ENCODE results near the gene GEN1.

Gene GEN1

DNA sequence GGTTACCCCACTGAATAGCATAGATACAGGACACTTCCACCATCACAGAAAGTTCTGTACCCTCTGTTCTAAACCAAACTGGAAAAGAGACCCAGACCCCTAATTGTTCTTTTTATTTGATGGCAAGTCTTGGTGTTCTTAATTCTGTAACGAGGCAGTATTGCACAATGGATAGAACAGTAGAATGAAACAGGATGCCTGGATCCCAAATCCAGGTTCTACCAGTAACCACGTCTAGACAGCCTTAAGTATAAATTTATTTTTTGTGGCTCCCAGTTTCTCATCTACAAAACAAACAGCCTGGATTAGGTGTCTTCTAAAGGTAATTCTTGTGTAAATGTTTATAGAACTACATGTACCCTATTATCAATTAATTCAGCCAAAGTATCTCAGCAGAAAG lies 24.1 kb upstream of the GEN1 start:
- H2AFZ ChIP-seq (ENCODE audit: low read length, unreplicated experiment) = no peak overlapping the region
- no peak overlapping the region for H3K27ac ChIP-seq (ENCODE audit: low read depth, low read length)
- no peaks in the 10 kb centered on the region for H3K79me2 ChIP-seq (ENCODE audit: control insufficient read depth, insufficient read depth, low read length, unreplicated experiment)
- no peaks in the 10 kb centered on the region for H3K27me3 ChIP-seq (ENCODE audit: insufficient read depth, low read length)
- no peaks in the 10 kb centered on the region for H3K4me1 ChIP-seq (ENCODE audit: control insufficient read depth, insufficient read depth, low read length, unreplicated experiment)
- H3K4me3 ChIP-seq (ENCODE audit: low read depth, low read length) = no peak overlapping the region
- H3K36me3 ChIP-seq (ENCODE audit: insufficient read depth, low read length) = peaks cover 11% of the 10 kb centered on the region

DNA sequence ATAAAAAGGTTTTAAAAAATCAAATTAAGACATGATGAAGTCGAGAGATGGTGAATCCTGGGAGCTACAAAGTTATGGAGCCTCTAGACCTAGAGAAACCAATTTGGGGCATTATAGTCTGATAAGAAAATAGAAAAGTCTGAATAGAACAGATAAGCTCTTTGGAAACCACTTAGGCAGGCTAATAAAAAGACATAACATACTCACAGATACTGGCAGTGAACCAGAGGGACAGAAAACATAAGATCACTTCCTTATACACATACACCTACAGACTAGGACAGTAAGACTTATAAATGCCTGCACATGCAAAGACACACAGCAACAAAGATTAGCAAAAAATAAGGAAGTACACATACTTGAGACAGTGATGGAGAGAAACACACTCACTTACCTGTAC lies 20.3 kb upstream of the GEN1 start:
- Histone ChIP-seq H3K79me2 (ENCODE audit: control insufficient read depth, insufficient read depth, low read length, unreplicated experiment) (no peaks in the 10 kb centered on the region), H2AFZ (ENCODE audit: low read length, unreplicated experiment) (no peak overlapping the region), H3K4me1 (ENCODE audit: control insufficient read depth, insufficient read depth, low read length, unreplicated experiment) (peaks cover 12% of the 10 kb centered on the region), H3K27ac (ENCODE audit: low read depth, low read length) (no peak overlapping the region), H3K4me3 (ENCODE audit: low read depth, low read length) (no peak overlapping the region), H3K27me3 (ENCODE audit: insufficient read depth, low read length) (no peaks in the 10 kb centered on the region), H3K36me3 (ENCODE audit: insufficient read depth, low read length) (peaks cover 35% of the 10 kb centered on the region)

DNA sequence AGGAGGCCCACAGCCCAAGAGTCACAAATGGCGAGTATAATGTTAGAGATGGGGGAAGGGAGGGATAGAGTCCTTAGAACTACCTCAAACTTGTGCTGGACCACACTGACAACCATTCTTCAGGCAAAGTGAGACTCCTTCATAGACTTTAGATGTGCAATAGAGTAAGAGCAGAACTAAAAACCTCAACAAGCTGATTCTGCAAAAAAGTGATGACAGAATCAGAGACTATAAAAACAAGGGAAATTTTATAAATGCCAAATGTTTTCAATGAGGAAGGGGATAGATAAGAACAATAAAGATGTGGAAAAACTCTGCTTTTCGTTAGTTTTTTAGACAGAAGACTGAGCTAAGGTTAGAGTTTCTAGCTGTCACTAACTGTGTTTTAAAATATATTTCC lies 18.1 kb upstream of the GEN1 start:
- H2AFZ ChIP-seq (ENCODE audit: low read length, unreplicated experiment) = no peak overlapping the region
- H3K4me1 ChIP-seq (ENCODE audit: control insufficient read depth, insufficient read depth, low read length, unreplicated experiment) = peaks cover 12% of the 10 kb centered on the region
- H3K4me3 ChIP-seq (ENCODE audit: low read depth, low read length) = no peak overlapping the region
- H3K27me3 ChIP-seq (ENCODE audit: insufficient read depth, low read length) = no peaks in the 10 kb centered on the region
- no peak overlapping the region for H3K27ac ChIP-seq (ENCODE audit: low read depth, low read length)
- peaks cover 4% of the 10 kb centered on the region for H3K79me2 ChIP-seq (ENCODE audit: control insufficient read depth, insufficient read depth, low read length, unreplicated experiment)
- H3K36me3 ChIP-seq (ENCODE audit: insufficient read depth, low read length) = peaks cover 34% of the 10 kb centered on the region

DNA sequence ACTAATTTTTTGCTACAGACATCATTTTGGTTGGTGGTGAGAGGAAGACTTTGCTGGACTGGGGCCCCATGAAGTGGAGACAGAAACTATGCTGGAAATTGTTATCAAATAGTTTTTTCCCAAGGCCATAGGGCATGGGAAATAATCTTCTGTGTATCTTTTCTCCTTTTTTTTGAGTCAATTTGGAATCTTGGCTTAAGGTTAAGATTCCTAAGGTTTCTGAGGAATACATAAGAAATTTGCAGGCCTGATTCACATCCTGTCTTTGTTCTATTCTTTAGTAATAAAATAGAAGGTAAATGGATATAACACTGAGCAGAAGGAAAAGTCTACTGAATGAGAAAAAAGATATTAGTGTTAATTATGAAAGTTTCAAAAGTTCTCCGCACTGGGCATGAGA lies 16.9 kb upstream of the GEN1 start:
- Histone ChIP-seq H3K27ac (ENCODE audit: low read depth, low read length) (peak overlapping the region; percentile 75), H3K4me3 (ENCODE audit: low read depth, low read length) (no peak overlapping the region), H3K4me1 (ENCODE audit: control insufficient read depth, insufficient read depth, low read length, unreplicated experiment) (peaks cover 12% of the 10 kb centered on the region), H3K36me3 (ENCODE audit: insufficient read depth, low read length) (peaks cover 34% of the 10 kb centered on the region), H3K79me2 (ENCODE audit: control insufficient read depth, insufficient read depth, low read length, unreplicated experiment) (peaks cover 8% of the 10 kb centered on the region), H3K27me3 (ENCODE audit: insufficient read depth, low read length) (no peaks in the 10 kb centered on the region), H2AFZ (ENCODE audit: low read length, unreplicated experiment) (no peak overlapping the region)

DNA sequence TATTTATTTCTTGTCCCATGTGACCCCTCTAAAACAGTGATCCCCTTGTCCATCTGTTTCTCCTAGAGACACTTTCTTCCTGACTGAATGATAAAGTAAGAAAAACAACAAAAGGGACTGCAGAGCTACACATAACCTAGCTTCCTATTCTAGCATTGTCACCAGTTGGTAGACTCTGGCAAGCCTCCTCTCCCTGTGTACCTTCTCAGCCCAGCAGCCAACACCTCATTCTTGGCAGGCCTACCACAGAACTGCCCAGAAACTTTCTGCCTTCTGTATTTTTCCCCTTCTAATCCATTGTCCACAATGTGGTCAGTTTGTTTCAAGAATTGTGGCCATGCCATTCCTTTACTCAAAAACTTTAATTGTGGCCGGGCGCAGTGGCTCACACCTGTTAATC lies 13.7 kb upstream of the GEN1 start:
- Histone ChIP-seq H2AFZ (ENCODE audit: low read length, unreplicated experiment) (no peak overlapping the region), H3K79me2 (ENCODE audit: control insufficient read depth, insufficient read depth, low read length, unreplicated experiment) (peaks cover 12% of the 10 kb centered on the region), H3K4me3 (ENCODE audit: low read depth, low read length) (no peak overlapping the region), H3K27ac (ENCODE audit: low read depth, low read length) (no peak overlapping the region), H3K27me3 (ENCODE audit: insufficient read depth, low read length) (no peaks in the 10 kb centered on the region), H3K36me3 (ENCODE audit: insufficient read depth, low read length) (peaks cover 44% of the 10 kb centered on the region), H3K4me1 (ENCODE audit: control insufficient read depth, insufficient read depth, low read length, unreplicated experiment) (peaks cover 12% of the 10 kb centered on the region)

DNA sequence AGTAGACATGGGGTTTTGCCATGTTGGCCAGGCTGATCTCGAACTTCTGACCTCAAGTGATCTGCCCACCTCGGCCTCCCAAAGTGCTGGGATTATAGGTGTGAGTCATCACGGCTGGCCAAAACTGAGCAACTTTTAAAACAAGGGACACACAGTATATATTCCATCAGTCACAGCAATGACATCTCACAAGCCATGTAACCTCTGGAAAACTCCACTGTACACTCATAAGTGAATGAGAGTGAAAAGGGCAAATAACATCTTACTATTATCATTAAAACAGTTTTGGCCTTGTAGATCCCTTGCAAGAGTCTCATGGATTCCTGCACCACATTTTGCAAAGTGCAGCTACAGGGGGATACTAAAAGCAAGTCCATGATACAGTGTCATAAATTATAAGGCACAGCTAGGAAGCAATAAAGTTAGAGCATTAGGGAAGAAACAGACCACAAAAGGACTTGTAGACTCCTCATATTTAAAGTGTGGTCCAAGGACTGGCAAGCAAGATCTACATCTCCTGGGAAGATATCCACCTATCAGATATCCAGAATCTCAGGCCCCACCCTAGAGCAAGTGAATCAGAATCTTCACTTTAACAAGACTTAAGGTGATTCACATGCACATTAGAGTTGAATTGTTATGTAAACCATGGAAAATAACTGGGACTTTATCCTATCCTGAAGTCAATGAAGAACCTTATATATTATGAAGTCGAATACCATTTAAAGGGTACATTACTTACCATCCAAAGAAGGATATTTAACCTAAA lies 6.1 kb upstream of the GEN1 start:
- Histone ChIP-seq H3K4me3 (ENCODE audit: low read depth, low read length) (no peak overlapping the region), H3K27me3 (ENCODE audit: insufficient read depth, low read length) (no peaks in the 10 kb centered on the region), H3K79me2 (ENCODE audit: control insufficient read depth, insufficient read depth, low read length, unreplicated experiment) (peaks cover 57% of the 10 kb centered on the region), H3K4me1 (ENCODE audit: control insufficient read depth, insufficient read depth, low read length, unreplicated experiment) (peaks cover 9% of the 10 kb centered on the region), H2AFZ (ENCODE audit: low read length, unreplicated experiment) (no peak overlapping the region), H3K36me3 (ENCODE audit: insufficient read depth, low read length) (peaks cover 12% of the 10 kb centered on the region; the same call in 1 of the 2 replicates), H3K27ac (ENCODE audit: low read depth, low read length) (no peak overlapping the region)

DNA sequence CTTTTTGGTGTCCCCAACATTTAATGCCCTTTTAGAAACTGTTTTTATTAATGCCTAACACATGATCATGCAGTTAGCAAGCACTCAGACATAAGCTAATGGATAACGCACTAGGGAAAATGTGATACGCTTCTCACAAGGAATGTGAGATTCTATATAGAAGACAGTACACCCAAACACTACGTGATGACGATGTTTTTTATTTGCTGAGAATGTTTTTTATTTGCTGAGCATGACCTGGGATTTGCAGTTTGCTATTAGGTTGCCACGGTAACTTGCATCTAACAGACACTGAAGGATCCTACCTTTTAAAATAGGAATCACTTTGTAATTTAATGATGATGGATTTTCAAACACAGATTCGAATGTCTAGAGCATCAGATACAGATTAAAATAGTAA lies 5.2 kb upstream of the GEN1 start:
- Histone ChIP-seq H3K79me2 (ENCODE audit: control insufficient read depth, insufficient read depth, low read length, unreplicated experiment) (peaks cover 60% of the 10 kb centered on the region), H3K27ac (ENCODE audit: low read depth, low read length) (no peak overlapping the region), H3K4me1 (ENCODE audit: control insufficient read depth, insufficient read depth, low read length, unreplicated experiment) (peaks cover 9% of the 10 kb centered on the region), H2AFZ (ENCODE audit: low read length, unreplicated experiment) (no peak overlapping the region), H3K4me3 (ENCODE audit: low read depth, low read length) (no peak overlapping the region), H3K36me3 (ENCODE audit: insufficient read depth, low read length) (peaks cover 11% of the 10 kb centered on the region; the same call in 1 of the 2 replicates), H3K27me3 (ENCODE audit: insufficient read depth, low read length) (no peaks in the 10 kb centered on the region)

DNA sequence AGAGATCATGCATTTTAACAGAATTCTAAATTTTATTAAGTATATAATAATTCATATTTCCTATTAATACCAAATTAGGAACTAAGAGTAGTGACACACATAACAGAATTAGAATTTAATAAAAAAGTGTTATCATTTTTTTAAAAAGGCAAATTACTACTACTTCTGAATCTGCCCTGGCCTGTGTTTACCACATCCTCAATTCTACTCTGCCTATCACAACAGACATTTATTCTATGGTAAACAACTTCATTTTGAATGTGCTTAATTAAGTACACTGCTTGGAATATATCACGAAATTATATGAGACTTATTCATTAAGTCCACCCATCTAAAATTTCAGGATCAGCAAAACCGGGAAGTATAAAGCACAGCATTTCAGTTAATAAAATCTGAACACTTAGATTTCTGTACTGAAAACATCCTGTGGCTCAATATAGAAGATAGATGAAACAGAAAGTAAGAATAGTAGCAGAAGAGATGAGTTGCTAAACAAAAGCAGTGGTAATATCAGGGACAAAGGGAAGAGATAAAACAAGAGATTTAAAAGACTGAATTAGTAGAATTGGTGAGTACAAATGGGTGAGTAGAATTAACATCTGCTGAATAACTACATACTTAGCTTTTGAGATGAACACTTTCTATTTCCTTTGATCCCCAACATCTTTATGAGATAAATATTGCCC lies 4.0 kb upstream of the GEN1 start:
- peaks cover 9% of the 10 kb centered on the region for H3K4me1 ChIP-seq (ENCODE audit: control insufficient read depth, insufficient read depth, low read length, unreplicated experiment)
- H3K79me2 ChIP-seq (ENCODE audit: control insufficient read depth, insufficient read depth, low read length, unreplicated experiment) = peaks cover 68% of the 10 kb centered on the region
- no peaks in the 10 kb centered on the region; the same call in 1 of the 2 replicates for H3K36me3 ChIP-seq (ENCODE audit: insufficient read depth, low read length)
- H3K27me3 ChIP-seq (ENCODE audit: insufficient read depth, low read length) = no peaks in the 10 kb centered on the region
- H3K4me3 ChIP-seq (ENCODE audit: low read depth, low read length) = peak overlapping the region; percentile 1; the same call in 1 of the 2 replicates
- no peak overlapping the region for H2AFZ ChIP-seq (ENCODE audit: low read length, unreplicated experiment)
- H3K27ac ChIP-seq (ENCODE audit: low read depth, low read length) = no peak overlapping the region

DNA sequence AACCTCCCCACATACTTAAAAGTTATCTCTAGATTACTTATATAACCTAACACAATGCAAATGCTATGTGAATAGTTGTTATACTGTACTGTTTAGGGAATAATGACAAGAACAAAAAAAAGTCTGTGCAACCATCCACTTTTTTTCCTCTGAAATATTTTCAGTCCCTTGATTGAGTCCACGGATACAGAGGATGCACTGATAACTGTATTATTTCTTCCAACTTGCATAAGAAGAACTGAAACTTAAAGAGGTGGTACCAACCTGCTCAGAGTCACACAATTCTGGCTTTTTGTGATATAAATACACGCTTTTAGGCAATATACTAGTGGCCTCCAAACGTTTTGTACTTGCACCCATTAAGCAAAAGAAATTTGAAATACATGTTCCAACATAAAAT lies 1.7 kb upstream of the GEN1 start:
- Histone ChIP-seq H3K36me3 (ENCODE audit: insufficient read depth, low read length) (no peaks in the 10 kb centered on the region), H2AFZ (ENCODE audit: low read length, unreplicated experiment) (no peak overlapping the region), H3K27ac (ENCODE audit: low read depth, low read length) (no peak overlapping the region), H3K4me1 (ENCODE audit: control insufficient read depth, insufficient read depth, low read length, unreplicated experiment) (peaks cover 26% of the 10 kb centered on the region), H3K27me3 (ENCODE audit: insufficient read depth, low read length) (no peaks in the 10 kb centered on the region), H3K79me2 (ENCODE audit: control insufficient read depth, insufficient read depth, low read length, unreplicated experiment) (peaks cover 80% of the 10 kb centered on the region), H3K4me3 (ENCODE audit: low read depth, low read length) (peak overlapping the region; percentile 93)

DNA sequence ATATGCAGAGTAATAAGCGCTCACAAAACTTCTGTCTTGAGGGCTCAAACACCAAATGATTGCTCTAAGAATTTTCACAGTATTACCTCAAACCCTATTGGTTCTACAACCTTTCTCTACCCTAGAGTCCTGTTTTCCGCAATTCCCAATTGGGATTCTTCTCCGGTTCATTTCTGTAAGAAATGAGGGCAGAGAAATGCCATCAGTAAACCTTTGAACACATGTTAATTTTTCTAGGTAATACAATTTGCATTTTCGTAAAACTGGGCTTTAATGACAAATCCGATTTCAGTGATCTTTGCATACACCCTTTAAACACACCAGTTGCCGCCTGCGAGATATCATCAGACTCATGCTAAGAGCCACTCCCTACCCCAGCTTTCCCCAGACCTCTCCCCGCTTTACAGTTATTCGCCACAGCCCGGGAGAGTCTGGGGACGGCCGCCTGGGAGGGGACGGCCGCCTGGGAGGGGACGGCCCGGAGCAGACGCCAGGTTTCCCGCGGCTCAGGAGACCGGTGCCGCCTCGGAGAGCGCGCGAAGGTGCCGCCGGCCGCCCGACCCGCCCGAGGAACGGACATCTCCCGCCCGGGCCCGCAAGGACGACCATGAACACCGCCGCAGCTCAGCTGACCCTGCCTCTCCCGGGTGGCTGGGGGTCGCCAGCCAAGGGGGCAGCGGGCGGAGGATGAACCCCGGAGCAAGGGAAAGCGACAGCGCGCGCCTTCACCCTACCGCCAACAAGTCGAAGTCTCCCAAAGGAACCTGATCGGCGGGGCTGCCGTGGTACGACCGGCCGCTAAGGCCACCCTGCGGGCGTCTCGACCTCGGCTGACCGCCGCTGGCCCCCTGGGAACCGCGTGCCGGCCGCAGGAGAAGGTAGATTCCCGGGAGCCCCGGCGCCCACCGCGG lies 791 bp upstream of the GEN1 start:
- Histone ChIP-seq H3K27me3 (ENCODE audit: insufficient read depth, low read length) (no peaks in the 10 kb centered on the region), H3K79me2 (ENCODE audit: control insufficient read depth, insufficient read depth, low read length, unreplicated experiment) (peaks cover 83% of the 10 kb centered on the region), H2AFZ (ENCODE audit: low read length, unreplicated experiment) (peak overlapping the region; percentile 78), H3K4me3 (ENCODE audit: low read depth, low read length) (peak overlapping the region; percentile 93), H3K36me3 (ENCODE audit: insufficient read depth, low read length) (no peaks in the 10 kb centered on the region), H3K4me1 (ENCODE audit: control insufficient read depth, insufficient read depth, low read length, unreplicated experiment) (peaks cover 33% of the 10 kb centered on the region), H3K27ac (ENCODE audit: low read depth, low read length) (peak overlapping the region; percentile 95)

Data from ACC112 (cell line).